Measurements from ENCODE around the gene SYT10.

Gene SYT10

DNA sequence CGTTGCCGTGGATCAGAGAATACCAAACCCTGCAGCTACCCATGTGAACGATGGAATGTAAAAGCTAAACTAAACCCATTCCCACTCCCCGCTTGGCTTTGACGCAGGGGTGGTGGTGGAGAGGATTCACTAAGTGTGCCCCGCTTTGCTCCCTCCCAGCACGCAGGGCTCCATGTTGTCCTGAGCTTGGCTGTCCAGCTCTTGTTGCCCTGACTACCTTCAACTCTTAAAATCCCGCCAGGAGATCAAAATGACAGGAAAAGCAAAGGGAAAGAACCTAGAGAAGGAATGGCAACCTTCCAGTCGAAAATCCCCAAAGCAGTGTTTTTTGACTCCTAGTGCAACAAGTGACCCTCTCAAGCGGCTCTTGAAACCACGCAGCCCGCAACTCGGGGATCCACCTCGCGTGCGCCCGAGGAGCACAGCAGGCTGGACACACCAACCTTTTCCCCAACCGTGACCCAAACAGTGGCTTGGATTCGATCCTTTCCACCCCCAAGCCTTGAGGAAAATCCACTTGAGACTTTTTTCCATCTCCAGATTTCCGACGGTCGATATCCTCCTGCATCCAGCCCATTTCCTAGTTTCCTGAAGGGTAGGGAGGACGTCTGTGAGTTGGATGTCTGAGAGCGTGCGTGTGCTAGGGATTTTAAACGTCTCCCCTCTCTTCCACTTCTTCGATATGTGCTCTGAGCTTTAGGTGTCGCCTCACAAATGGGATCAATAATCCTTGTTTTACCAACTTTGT lies 1.4 kb downstream of the SYT10 start:
- Mint-ChIP-seq H3K27ac (peak overlapping the region in 2 of 3 experiments; percentile 51 to 86), H3K9me3 (no peaks in the 10 kb centered on the region), H3K4me3 (peak overlapping the region; percentile 92 to 97 (median 96)), H3K36me3 (ENCODE audit: low read depth) (no peaks in the 10 kb centered on the region), H3K4me1 (peaks cover 4% of the 10 kb centered on the region), H3K27me3 (ENCODE audit: low read depth) (peaks cover 75% of the 10 kb centered on the region)
- TF ChIP-seq, protein P1, sequence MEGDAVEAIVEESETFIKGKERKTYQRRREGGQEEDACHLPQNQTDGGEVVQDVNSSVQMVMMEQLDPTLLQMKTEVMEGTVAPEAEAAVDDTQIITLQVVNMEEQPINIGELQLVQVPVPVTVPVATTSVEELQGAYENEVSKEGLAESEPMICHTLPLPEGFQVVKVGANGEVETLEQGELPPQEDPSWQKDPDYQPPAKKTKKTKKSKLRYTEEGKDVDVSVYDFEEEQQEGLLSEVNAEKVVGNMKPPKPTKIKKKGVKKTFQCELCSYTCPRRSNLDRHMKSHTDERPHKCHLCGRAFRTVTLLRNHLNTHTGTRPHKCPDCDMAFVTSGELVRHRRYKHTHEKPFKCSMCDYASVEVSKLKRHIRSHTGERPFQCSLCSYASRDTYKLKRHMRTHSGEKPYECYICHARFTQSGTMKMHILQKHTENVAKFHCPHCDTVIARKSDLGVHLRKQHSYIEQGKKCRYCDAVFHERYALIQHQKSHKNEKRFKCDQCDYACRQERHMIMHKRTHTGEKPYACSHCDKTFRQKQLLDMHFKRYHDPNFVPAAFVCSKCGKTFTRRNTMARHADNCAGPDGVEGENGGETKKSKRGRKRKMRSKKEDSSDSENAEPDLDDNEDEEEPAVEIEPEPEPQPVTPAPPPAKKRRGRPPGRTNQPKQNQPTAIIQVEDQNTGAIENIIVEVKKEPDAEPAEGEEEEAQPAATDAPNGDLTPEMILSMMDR (IDR thresholded peaks at IDR 0.05; ENCODE audit: unreplicated experiment in 3 of 3), result no peak

DNA sequence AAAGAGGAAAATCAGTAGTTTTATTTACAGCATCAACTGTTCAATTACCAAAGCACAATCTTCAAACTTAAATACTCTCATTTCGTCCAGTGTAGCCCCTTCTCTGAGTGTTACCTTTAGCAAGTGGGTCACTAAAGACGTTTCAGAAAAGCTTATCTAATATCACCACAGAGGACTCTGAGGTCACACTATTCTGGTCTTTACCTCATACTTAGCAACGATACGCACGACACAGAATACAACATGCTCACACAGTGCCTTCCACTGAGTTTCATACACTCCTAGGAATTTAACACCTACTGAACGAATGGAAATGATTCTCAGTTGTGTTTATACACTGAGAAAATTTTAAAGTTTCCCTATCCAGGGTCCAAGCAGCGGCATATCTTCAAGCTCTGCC lies 2.0 kb downstream of the SYT10 start:
- Mint-ChIP-seq H3K27me3 (ENCODE audit: low read depth) (peaks cover 69% of the 10 kb centered on the region), H3K4me1 (peaks cover 4% of the 10 kb centered on the region), H3K9me3 (no peaks in the 10 kb centered on the region), H3K4me3 (peak overlapping the region; percentile 92 to 97 (median 96)), H3K27ac (peak overlapping the region in 1 of 3 experiments; percentile 86), H3K36me3 (ENCODE audit: low read depth) (no peaks in the 10 kb centered on the region)
- TF ChIP-seq, protein P1 (IDR thresholded peaks at IDR 0.05; ENCODE audit: unreplicated experiment in 3 of 3), result no peak

DNA sequence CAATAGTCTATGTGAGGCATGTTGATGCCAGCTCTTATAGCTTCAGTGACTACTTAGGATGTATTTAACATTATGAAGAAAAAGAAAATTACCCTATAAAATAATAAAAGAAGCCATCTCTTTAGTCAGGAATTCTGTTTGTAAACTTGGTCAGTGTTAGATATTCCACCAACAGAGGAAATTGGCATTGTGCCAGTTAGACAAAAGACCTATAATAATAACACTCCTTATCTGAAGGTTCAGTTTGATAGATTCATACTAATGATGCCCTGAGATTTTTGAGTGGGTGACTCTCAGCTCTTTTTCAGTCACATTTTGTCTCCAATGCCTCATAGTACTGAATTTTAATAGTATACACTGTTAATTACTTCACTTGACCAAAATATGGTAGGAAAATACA lies 6.6 kb downstream of the SYT10 start:
- Mint-ChIP-seq H3K27ac (no peak overlapping the region), H3K4me3 (no peak overlapping the region), H3K4me1 (no peaks in the 10 kb centered on the region), H3K27me3 (ENCODE audit: low read depth) (peaks cover 25% of the 10 kb centered on the region), H3K9me3 (no peaks in the 10 kb centered on the region), H3K36me3 (ENCODE audit: low read depth) (no peaks in the 10 kb centered on the region)
- TF ChIP-seq, protein P1 (IDR thresholded peaks at IDR 0.05; ENCODE audit: unreplicated experiment in 3 of 3), result no peak

DNA sequence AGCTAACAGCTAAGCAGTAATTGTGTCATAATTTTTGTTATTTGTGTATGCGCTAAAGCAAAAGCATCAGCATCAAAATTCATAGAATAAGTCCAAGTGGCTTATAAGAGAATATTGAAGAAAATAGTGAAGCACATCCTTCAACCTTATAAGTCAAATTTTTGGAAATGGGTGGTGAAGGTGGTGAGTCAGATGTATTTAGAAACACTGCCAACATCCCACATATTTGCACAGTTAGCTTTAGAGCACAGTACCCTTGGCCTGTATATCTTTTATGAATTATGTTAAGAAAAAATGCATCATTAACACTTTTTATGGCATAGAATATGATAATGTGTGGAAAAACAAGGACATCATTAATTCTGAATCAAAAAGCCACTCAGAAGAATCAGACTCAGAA lies 8.0 kb downstream of the SYT10 start:
- no peaks in the 10 kb centered on the region for H3K4me1 Mint-ChIP-seq
- H3K27ac Mint-ChIP-seq, result no peak overlapping the region
- H3K4me3 Mint-ChIP-seq, result no peak overlapping the region
- TF ChIP-seq, protein P1 (IDR thresholded peaks at IDR 0.05; ENCODE audit: unreplicated experiment in 3 of 3), result no peak
- no peaks in the 10 kb centered on the region for H3K9me3 Mint-ChIP-seq
- H3K27me3 Mint-ChIP-seq (ENCODE audit: low read depth), result peaks cover 14% of the 10 kb centered on the region
- no peaks in the 10 kb centered on the region for H3K36me3 Mint-ChIP-seq (ENCODE audit: low read depth)

DNA sequence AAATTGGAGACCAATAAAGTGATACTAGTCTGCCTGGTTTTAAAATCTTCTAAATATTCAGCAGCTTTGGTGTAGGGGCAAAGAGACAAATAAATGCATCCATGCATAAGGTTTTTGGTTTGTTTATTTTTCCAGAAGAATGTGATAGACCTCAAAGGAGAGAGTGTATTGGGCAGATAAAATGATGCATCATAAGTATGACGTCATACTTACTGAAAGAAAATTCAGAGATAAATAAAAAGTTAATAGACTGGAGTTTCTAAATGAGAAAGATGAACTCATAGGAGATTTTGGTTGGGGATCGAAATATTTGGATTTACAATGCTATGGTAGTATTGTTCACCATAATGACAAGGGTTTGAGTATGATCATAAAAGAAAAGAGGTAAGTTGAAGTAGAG lies 10.2 kb downstream of the SYT10 start:
- H3K27ac Mint-ChIP-seq, result no peak overlapping the region
- H3K4me1 Mint-ChIP-seq, result no peaks in the 10 kb centered on the region
- TF ChIP-seq, protein P1 (IDR thresholded peaks at IDR 0.05; ENCODE audit: unreplicated experiment in 3 of 3), result no peak
- H3K36me3 Mint-ChIP-seq (ENCODE audit: low read depth), result no peaks in the 10 kb centered on the region
- no peaks in the 10 kb centered on the region for H3K9me3 Mint-ChIP-seq
- peaks cover 8% of the 10 kb centered on the region for H3K27me3 Mint-ChIP-seq (ENCODE audit: low read depth)
- H3K4me3 Mint-ChIP-seq, result no peak overlapping the region

DNA sequence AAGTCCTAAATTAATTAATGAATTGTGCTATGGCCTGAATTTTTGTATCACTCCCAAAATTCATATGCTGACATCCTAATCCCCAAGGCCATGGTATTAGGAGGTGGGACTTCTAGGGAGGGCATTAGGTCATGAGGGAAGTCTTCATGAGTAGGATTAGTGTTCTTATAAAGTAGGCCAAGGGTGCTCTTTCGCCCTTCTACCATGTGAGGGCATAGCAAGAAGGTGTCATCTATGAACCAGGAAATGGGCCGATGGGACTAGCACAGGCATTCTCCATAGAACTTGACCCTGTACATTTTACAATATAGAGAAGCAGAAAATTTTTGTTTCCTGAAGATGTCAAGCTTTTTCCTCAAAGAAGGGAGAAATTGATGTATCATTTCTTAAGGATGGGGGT lies 12.5 kb downstream of the SYT10 start:
- H3K27ac Mint-ChIP-seq, result no peak overlapping the region
- H3K9me3 Mint-ChIP-seq, result no peaks in the 10 kb centered on the region
- no peaks in the 10 kb centered on the region for H3K27me3 Mint-ChIP-seq (ENCODE audit: low read depth)
- H3K36me3 Mint-ChIP-seq (ENCODE audit: low read depth), result no peaks in the 10 kb centered on the region
- no peaks in the 10 kb centered on the region for H3K4me1 Mint-ChIP-seq
- TF ChIP-seq, protein P1 (IDR thresholded peaks at IDR 0.05; ENCODE audit: unreplicated experiment in 3 of 3), result no peak
- no peak overlapping the region for H3K4me3 Mint-ChIP-seq

Data from nephron (organoid).